ENCODE results near the gene KLHL2. TPM values are rescaled to one million over a fixed set of nuclear protein-coding genes. Genes with fewer than 3 reads are reported as not detected.

The KLHL2 gene
- total RNA-seq, 2 experiments from 2014 or later = 27.9 to 33.8 TPM

DNA sequence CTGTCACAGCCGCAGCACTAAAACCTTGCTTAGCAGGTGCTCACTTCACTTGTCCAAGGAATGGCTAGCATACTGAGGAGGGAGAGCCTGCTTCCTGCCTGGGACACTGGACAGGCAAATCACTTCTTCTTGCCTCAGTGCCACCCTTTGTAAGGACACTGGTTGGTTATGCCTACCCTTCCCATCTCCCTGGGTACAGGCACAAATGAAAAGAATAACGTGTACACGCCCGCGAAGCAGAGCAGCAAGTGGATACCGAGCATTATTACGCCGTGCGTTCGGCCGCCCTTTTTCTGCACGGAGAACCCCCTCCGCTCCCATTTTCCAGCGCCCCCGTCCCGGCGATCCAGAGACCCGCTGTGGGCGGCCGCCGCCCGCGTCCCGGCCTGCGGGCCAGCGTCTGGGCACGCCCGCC, 338 bp upstream of the KLHL2 start:
- Histone ChIP-seq H3K27ac (ENCODE audit: low read depth, low read length, poor library complexity, severe bottlenecking) (peak overlapping the region; percentile 2), H3K79me2 (ENCODE audit: insufficient read depth, low read depth, low read length) (peaks cover 35% of the 10 kb centered on the region; the same call in 1 of the 2 replicates), H3K9me3 (ENCODE audit: low read length) (no peaks in the 10 kb centered on the region), H3K4me3 (ENCODE audit: low read depth, low read length, poor library complexity, severe bottlenecking) (peak overlapping the region; percentile 100), H3K9me2 (ENCODE audit: insufficient read depth, low read length) (no peaks in the 10 kb centered on the region), H2AFZ (ENCODE audit: low read length) (peak overlapping the region; percentile 82), H3K4me2 (ENCODE audit: low read length) (peak overlapping the region; percentile 80), H4K20me1 (ENCODE audit: insufficient read depth, low read length) (peaks cover 11% of the 10 kb centered on the region; the same call in 1 of the 2 replicates), H3K4me1 (ENCODE audit: insufficient read depth, low read length, poor library complexity, severe bottlenecking) (peaks cover 38% of the 10 kb centered on the region), H3K36me3 (ENCODE audit: insufficient read depth, low read length) (no peaks in the 10 kb centered on the region)
- TF ChIP-seq, protein P1, sequence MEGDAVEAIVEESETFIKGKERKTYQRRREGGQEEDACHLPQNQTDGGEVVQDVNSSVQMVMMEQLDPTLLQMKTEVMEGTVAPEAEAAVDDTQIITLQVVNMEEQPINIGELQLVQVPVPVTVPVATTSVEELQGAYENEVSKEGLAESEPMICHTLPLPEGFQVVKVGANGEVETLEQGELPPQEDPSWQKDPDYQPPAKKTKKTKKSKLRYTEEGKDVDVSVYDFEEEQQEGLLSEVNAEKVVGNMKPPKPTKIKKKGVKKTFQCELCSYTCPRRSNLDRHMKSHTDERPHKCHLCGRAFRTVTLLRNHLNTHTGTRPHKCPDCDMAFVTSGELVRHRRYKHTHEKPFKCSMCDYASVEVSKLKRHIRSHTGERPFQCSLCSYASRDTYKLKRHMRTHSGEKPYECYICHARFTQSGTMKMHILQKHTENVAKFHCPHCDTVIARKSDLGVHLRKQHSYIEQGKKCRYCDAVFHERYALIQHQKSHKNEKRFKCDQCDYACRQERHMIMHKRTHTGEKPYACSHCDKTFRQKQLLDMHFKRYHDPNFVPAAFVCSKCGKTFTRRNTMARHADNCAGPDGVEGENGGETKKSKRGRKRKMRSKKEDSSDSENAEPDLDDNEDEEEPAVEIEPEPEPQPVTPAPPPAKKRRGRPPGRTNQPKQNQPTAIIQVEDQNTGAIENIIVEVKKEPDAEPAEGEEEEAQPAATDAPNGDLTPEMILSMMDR (conservative IDR thresholded peaks at IDR 0.05; ENCODE audit: low read length) = no peak
- CTCF ChIA-PET (ENCODE audit: unreplicated experiment) = no interaction called here
- intact Hi-C loops (cut with micrococcal nuclease; ENCODE audit: unreplicated experiment) = loop anchor here (1.0 to 10.0 kb wide), 3 partner anchors 50 to 252 kb away; partner anchors contain the start of gene MSMO1
- POLR2A ChIA-PET = interaction anchor here (1.0 kb wide), 1 partner anchor 11 kb away, joined by 4 read pairs; no protein-coding TSS in a partner anchor
- no TSS peak for BruUV-seq (replicated peaks)
- peak; percentile 41 for DNase-seq (ENCODE audit: low spot score)

DNA sequence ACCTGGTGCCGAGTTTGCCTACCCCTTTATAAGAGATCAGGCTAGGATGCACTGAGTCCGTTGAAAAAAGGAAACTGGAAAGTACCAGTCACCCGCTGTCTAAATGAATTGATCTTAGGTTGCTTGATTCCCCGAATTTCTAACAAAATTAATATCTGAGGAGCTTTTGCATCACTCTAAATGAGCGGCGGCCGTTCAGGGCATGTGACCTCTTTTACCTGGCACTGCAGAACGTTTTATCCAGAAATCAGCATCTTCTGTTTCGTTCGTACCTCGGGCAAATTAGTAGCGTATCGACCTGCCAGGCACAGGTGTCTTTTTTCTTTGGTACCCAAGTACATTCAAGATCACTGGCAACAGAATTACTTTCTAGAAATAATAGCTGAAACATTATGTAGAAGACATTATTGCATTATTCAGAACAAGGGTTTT, 876 bp downstream of the KLHL2 start:
- Histone ChIP-seq H3K27ac (ENCODE audit: low read depth, low read length, poor library complexity, severe bottlenecking) (peak overlapping the region; percentile 23), H2AFZ (ENCODE audit: low read length) (peak overlapping the region; percentile 90; the same call in 1 of the 2 replicates), H3K9me3 (ENCODE audit: low read length) (no peaks in the 10 kb centered on the region), H3K4me2 (ENCODE audit: low read length) (peak overlapping the region; percentile 90), H3K79me2 (ENCODE audit: insufficient read depth, low read depth, low read length) (peaks cover 35% of the 10 kb centered on the region; the same call in 1 of the 2 replicates), H4K20me1 (ENCODE audit: insufficient read depth, low read length) (peaks cover 11% of the 10 kb centered on the region; the same call in 1 of the 2 replicates), H3K4me3 (ENCODE audit: low read depth, low read length, poor library complexity, severe bottlenecking) (peak overlapping the region; percentile 100), H3K9me2 (ENCODE audit: insufficient read depth, low read length) (no peaks in the 10 kb centered on the region), H3K4me1 (ENCODE audit: insufficient read depth, low read length, poor library complexity, severe bottlenecking) (peaks cover 41% of the 10 kb centered on the region), H3K36me3 (ENCODE audit: insufficient read depth, low read length) (no peaks in the 10 kb centered on the region)
- TF ChIP-seq EZH2phosphoT487 (IDR thresholded peaks at IDR 0.05; ENCODE audit: borderline replicate concordance, low read depth, low read length) = no peak
- TF ChIP-seq, protein P1 (conservative IDR thresholded peaks at IDR 0.05; ENCODE audit: low read length) = no peak
- CTCF ChIA-PET (ENCODE audit: unreplicated experiment) = no interaction called here
- BruUV-seq (replicated peaks) = no TSS peak
- intact Hi-C loops (cut with micrococcal nuclease; ENCODE audit: unreplicated experiment) = loop anchor here (5.0 to 10.0 kb wide), 2 partner anchors 49 to 253 kb away; no protein-coding TSS in a partner anchor
- no peak for DNase-seq (ENCODE audit: low spot score)
- POLR2A ChIA-PET = interaction anchor here (0.7 to 1.9 kb wide), 7 partner anchors 10 to 139 kb away, joined by 3 to 10 read pairs (median 4); no protein-coding TSS in a partner anchor

DNA sequence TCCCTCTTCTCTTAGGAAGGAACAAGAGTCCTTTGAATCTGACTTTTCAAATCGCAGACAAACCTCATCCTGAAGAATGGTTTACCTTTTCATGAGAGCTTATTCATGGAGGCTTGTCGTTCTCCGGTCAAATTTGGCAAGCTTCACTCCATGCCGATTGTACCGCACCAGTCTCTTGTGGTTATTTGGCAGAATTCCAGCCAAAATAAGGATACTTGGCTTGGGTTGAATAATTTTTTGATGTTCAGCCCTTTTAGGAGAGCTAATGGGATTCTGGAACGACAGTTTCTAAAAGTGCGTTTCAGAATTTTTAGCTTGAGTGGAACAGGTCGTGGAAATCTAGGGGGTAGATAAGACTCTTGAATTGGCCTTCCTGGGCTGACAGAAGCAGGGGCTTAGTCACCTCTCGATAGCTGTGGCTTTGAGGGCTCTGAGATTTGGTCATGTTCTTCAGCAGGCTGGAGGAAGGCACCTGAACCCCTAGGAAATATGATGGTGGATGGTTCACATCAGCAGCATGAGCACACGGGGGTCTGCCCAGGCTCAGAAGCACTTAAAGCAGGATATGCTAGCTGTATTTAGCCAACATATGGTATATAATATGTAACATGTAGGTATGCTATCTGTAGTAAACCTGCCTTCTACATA, 1.5 kb downstream of the KLHL2 start:
- Histone ChIP-seq H4K20me1 (ENCODE audit: insufficient read depth, low read length) (peaks cover 11% of the 10 kb centered on the region; the same call in 1 of the 2 replicates), H3K9me2 (ENCODE audit: insufficient read depth, low read length) (no peaks in the 10 kb centered on the region), H3K4me3 (ENCODE audit: low read depth, low read length, poor library complexity, severe bottlenecking) (peak overlapping the region; percentile 100), H2AFZ (ENCODE audit: low read length) (no peak overlapping the region), H3K4me1 (ENCODE audit: insufficient read depth, low read length, poor library complexity, severe bottlenecking) (peaks cover 42% of the 10 kb centered on the region), H3K27ac (ENCODE audit: low read depth, low read length, poor library complexity, severe bottlenecking) (no peak overlapping the region), H3K36me3 (ENCODE audit: insufficient read depth, low read length) (no peaks in the 10 kb centered on the region), H3K9me3 (ENCODE audit: low read length) (no peaks in the 10 kb centered on the region), H3K79me2 (ENCODE audit: insufficient read depth, low read depth, low read length) (peaks cover 36% of the 10 kb centered on the region; the same call in 1 of the 2 replicates), H3K4me2 (ENCODE audit: low read length) (peak overlapping the region; percentile 90)
- CTCF ChIA-PET (ENCODE audit: unreplicated experiment) = no interaction called here
- intact Hi-C loops (cut with micrococcal nuclease; ENCODE audit: unreplicated experiment) = loop anchor here (5.0 to 10.0 kb wide), 2 partner anchors 48 to 254 kb away; no protein-coding TSS in a partner anchor
- POLR2A ChIA-PET = interaction anchor here (0.6 to 1.9 kb wide), 8 partner anchors 11 to 138 kb away, joined by 3 to 10 read pairs (median 4); no protein-coding TSS in a partner anchor
- BruUV-seq (replicated peaks) = no TSS peak
- TF ChIP-seq EZH2phosphoT487 (IDR thresholded peaks at IDR 0.05; ENCODE audit: borderline replicate concordance, low read depth, low read length) = no peak
- TF ChIP-seq, protein P1 (conservative IDR thresholded peaks at IDR 0.05; ENCODE audit: low read length) = no peak
- DNase-seq (ENCODE audit: low spot score) = peak; percentile 9

Measured in OCI-LY7 (cell line).